PFSK-1 (cell line): ENCODE data around the gene CPXM1.

ENCODE experiments used
- POLR2AphosphoS5 ChIP-seq: IDR thresholded peaks from 2 replicates; pipeline ENCODE4 v1.6.1; 2012; ENCODE audit warnings: low read depth, mild to moderate bottlenecking, control low read depth, low read length, moderate library complexity
- SIN3A ChIP-seq: IDR thresholded peaks from 2 replicates; pipeline ENCODE4 v1.6.1; 2012; ENCODE audit warnings: mild to moderate bottlenecking, low read length, moderate library complexity, borderline replicate concordance; ENCODE audit not compliant: insufficient read depth
- TAF1 ChIP-seq: IDR thresholded peaks from 2 replicates; pipeline ENCODE4 v1.6.1; 2012; ENCODE audit warnings: low read length, control low read depth, borderline replicate concordance; ENCODE audit not compliant: insufficient read depth
- TF ChIP-seq, protein P1 (sequence below), 2 experiments: IDR thresholded peaks; 2 replicates each; pipeline versions ENCODE4 v1.6.1 to v1.8.0; 2011 to 2012; ENCODE audit warnings: low read depth in 2 of 2, low read length in 2 of 2, control low read depth in 1 of 2, inconsistent platforms in 1 of 2, mild to moderate bottlenecking in 1 of 2, moderate library complexity in 1 of 2; ENCODE audit not compliant: insufficient read depth in 1 of 2

DNA sequence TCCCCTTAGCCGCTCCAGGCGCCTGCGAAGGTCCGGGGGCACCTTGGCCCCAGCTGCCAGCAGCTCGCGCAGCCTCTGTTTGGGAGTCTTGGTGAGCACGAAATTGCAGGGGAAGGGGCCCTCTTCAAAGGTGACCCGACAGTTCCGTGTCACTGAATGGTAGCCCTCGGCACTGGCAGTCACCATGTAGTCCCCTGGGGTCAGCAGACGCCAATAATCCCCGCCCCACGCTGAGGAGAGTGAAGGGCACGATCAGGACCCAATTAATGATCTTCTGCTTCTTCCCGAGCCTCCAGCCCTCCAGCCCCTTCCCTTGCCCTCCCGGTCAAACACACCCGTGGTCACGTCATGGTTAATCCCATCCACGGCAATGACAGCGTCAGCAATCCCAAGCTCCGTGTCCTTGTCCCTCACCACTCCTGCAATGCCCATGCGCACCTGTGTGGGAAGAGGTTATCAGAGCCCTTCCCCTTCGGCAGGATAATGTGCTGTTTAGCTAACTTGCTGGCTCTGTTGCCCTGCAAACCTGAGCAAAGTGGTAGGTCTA lies 6.2 kb downstream of the CPXM1 start:
- TF ChIP-seq POLR2AphosphoS5 (no peak; the same call in 1 of the 2 replicates), TAF1 (no peak), SIN3A (no peak)
- TF ChIP-seq, protein P1, sequence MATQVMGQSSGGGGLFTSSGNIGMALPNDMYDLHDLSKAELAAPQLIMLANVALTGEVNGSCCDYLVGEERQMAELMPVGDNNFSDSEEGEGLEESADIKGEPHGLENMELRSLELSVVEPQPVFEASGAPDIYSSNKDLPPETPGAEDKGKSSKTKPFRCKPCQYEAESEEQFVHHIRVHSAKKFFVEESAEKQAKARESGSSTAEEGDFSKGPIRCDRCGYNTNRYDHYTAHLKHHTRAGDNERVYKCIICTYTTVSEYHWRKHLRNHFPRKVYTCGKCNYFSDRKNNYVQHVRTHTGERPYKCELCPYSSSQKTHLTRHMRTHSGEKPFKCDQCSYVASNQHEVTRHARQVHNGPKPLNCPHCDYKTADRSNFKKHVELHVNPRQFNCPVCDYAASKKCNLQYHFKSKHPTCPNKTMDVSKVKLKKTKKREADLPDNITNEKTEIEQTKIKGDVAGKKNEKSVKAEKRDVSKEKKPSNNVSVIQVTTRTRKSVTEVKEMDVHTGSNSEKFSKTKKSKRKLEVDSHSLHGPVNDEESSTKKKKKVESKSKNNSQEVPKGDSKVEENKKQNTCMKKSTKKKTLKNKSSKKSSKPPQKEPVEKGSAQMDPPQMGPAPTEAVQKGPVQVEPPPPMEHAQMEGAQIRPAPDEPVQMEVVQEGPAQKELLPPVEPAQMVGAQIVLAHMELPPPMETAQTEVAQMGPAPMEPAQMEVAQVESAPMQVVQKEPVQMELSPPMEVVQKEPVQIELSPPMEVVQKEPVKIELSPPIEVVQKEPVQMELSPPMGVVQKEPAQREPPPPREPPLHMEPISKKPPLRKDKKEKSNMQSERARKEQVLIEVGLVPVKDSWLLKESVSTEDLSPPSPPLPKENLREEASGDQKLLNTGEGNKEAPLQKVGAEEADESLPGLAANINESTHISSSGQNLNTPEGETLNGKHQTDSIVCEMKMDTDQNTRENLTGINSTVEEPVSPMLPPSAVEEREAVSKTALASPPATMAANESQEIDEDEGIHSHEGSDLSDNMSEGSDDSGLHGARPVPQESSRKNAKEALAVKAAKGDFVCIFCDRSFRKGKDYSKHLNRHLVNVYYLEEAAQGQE (IDR thresholded peaks at IDR 0.05; ENCODE audit: insufficient read depth in 1 of 2, low read depth in 2 of 2, low read length in 2 of 2), result no peak
